HG03175 (cell line): ENCODE data around the gene TSSK6.

ENCODE experiments used
- ATAC-seq: cut with Tn5 transposase; IDR thresholded peaks from one replicate; pipeline ENCODE4 v1.9.1; 2021; ENCODE audit warnings: mild to moderate bottlenecking, moderate library complexity; ENCODE audit not compliant: unreplicated experiment

Gene TSSK6

GRCh38 chr19:19544954-19545591 is 29.7 kb upstream of the TSSK6 start:
- ATAC-seq = no peak

DNA sequence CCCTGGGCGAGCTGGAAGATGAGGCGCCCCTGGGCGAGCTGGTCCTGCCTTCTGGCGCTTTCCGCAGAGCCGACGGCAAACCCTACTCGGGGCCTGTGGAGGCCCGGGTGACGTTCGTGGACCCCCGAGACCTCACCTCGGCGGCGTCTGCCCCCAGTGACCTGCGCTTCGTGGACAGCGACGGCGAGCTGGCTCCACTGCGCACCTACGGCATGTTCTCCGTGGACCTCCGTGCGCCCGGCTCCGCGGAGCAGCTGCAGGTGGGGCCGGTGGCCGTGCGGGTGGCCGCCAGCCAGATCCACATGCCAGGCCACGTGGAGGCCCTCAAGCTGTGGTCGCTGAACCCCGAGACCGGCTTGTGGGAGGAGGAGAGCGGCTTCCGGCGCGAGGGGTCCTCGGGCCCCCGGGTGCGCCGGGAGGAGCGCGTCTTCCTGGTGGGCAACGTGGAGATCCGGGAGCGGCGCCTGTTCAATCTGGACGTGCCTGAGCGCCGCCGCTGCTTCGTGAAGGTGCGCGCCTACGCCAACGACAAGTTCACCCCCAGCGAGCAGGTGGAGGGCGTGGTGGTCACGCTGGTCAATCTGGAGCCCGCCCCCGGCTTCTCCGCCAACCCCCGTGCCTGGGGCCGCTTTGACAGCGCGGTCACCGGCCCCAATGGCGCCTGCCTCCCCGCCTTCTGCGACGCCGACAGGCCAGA is 29.1 kb upstream of the TSSK6 start:
- no peak for ATAC-seq

GRCh38 chr19:19543640-19544039 is 28.3 kb upstream of the TSSK6 start:
- no peak for ATAC-seq

DNA sequence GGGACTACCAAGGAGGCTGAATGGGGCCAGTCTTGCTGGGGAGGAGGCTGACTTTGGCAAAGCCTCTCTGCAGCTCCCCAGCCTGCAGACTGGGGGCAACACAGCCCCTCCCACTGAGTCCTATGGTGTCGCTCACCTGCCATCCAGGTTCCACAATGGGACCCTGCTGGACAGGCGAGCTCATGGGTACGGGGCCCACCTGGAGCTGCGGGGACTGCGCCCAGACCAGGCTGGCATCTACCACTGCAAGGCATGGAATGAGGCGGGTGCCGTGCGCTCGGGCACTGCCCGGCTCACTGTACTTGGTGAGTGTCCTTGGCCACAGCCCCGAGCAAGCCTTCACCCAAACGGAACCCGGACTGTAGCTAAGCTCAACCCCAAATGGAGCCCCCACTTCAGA is 27.8 kb upstream of the TSSK6 start:
- no peak for ATAC-seq

GRCh38 chr19:19542507-19542906 is 27.2 kb upstream of the TSSK6 start:
- ATAC-seq = no peak

GRCh38 chr19:19541616-19542015 is 26.3 kb upstream of the TSSK6 start:
- ATAC-seq = no peak

- ATAC-seq = no peak
These were observed 25.6 kb upstream of the TSSK6 start for GRCh38 chr19:19540715-19541515.

DNA sequence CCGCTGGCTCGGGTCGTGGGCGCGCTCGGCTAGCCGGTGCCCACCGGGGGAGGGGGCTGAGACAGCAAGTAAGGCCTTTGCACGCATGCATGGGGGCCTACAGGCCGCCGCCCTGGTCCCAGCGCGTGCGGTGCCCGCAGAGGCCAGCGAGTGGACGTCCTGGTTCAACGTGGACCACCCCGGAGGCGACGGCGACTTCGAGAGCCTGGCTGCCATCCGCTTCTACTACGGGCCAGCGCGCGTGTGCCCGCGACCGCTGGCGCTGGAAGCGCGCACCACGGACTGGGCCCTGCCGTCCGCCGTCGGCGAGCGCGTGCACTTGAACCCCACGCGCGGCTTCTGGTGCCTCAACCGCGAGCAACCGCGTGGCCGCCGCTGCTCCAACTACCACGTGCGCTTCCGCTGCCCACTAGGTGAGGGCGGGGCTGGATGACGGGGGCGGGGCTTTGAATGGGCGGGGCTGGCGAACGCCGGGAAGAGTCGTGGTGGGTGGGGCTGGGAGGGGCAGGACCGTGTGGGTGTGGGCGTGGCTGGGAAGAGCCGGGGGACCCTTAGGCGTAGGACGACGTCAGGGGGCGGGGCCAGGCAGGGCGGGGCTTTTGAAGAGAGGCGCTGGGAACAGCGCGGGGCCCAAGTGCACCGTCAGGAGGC is 24.8 kb upstream of the TSSK6 start:
- ATAC-seq = no peak

DNA sequence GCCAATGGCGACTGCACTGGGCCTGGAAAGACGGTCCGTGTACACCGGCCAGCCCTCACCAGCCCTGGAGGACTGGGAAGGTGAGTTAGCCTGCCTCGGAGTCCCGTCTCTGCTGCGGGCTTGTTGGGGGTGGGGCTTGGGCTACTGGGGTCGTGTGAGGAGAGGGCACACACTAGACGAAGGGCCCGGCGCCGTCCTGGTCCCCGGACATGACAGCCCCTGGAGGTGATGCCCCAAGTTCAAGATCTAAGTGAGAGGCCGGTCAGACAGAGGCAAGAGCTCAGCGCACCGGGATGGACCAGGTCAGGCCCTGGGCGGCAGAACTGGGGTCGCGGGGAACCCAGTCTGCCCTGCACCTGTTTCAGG is 24.3 kb upstream of the TSSK6 start:
- ATAC-seq = no peak

DNA sequence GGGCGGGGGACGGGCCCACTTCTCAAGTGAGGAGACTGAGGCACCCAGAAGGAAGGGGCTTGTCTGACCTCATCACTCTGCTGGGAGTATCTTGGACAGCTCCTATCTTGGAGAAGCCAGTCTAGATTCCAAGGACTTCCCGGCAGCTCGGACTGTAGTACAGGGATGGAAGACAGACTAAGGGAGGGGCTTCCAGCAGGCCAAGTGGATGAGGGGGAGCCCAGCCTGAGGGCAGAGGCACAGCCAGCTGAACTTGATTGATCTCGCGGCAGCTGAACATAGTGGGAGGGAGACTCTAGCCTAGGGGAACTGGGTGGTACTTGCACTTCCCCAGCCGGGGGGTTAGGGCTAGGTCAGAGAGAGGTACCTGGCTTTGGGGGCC is 23.4 kb upstream of the TSSK6 start:
- no peak for ATAC-seq

- ATAC-seq = no peak
These were observed 22.9 kb upstream of the TSSK6 start, which contains the start of gene CILP2 for GRCh38 chr19:19538061-19538784. Gene CILP2, plus strand, starts transcription at chr19:19538265. Its CDS starts 85 bp downstream, at chr19:19538350.

- no peak for ATAC-seq
These were observed 22.0 kb upstream of the TSSK6 start for GRCh38 chr19:19537075-19538048.

DNA sequence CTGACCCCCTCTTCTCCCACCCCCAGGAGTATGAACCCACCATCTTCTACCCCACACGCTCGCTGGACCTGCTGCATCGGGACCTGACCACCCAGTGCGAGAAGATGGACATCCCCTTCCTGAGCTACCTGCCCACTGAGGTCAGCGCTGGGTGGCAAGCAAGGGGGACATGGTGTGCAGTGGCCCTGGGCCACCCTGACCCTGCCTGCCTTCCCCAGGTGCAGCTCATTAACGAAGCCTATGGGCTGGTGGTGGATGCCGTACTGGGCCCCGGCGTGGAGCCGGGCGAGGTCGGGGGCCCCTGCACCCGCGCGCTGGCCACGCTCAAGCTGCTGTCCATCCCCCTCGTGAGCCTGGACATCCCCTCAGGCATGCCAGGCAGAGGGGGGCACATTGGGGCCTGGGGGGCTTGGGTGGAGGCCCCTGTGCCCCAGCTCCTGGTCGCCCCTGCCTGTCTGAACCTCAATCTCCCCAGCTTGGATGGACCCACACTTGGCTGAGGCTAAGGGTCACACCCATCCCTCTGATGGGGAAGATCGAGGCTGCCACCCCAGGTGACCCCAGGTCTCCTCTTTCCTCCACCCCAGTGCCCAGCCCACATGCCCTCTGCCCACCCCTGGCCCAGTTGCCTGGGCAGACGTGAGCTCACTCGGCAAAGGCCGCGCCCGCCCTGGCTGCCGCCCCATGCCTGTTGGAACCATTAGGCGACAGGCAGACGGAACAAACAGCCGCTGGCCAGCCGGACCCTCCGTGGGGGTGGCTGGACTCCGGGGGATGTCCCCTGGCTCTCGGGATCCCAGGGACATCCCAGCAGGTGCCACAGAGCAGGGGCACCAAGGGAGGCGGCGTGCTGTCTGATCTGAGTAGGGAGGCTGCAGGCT is 20.2 kb upstream of the TSSK6 start:
- no peak for ATAC-seq

GRCh38 chr19:19534556-19535265 is 19.4 kb upstream of the TSSK6 start:
- no peak for ATAC-seq

- ATAC-seq = no peak
These were observed 18.5 kb upstream of the TSSK6 start for GRCh38 chr19:19533841-19534240.

DNA sequence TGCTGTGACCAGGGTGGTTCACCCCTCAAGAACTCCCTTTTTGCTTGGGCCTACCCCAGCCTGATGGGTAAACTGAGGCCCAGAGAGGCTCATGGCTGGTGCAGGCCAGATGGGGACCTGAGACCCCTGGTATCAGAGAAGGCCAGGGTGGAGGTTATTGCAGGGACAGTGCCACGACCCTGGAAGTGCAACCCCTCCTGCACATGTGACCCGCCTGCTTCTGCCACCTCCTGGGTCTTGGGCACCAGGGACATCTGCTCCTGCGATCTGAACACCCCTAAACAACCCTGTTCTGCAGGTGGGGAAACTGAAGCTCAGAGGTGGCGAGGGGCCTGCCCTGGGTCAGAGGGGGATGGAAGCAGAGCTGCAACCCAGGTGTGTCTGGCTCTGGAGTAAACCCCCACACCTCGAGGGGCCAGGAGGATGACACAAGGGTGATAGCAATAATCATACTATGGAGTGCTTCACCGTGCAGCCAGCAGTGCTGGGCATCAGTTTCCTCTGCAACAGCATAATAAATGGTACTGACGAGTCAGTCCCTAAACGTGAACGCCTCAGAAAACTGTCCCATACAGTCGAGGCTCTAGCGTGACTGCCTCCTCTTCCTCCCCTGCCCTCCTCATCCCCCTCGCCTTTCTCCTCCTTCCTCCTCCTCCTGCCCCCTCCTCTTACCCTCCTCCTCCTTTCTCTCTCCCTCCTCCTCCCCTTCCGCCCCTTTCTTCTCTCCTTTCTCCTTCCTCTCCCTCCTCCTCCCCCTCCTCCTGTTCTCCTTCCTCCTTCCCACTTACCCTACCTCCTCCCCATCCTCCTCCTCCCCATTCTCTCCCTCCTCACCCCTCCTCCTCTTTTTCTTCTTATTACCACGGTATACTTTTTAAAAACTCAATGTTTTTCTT is 17.7 kb upstream of the TSSK6 start:
- ATAC-seq = no peak
